ENCODE measurements around the gene RMDN2.

Gene RMDN2

DNA sequence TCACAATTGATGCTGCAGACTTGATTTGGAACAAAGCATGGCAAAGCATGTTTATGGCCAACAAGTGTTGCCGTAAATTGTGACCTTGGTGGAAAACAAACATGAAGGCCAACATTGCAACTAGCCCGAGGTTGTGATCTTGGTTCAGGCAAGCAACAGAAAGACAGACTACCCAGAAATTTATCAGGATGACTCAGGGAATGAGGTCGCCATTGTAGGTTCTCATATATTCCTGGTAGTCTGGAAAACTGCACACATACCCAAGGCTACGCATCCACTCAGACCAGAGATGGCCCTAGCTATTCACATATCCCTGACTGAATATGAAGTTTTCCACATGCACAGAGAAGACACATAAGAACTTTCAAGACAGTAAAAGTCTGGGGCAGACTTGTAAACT is 120.7 kb downstream of the RMDN2 start:
- Mint-ChIP-seq H3K36me3 (ENCODE audit: low read depth) (no peaks in the 10 kb centered on the region), H3K4me1 (ENCODE audit: low read depth) (no peaks in the 10 kb centered on the region), H3K9me3 (peaks cover 2% of the 10 kb centered on the region), H3K4me3 (no peak overlapping the region), H3K27me3 (peaks cover 40% of the 10 kb centered on the region), H3K27ac (no peak overlapping the region)
- no peak for DNase-seq

DNA sequence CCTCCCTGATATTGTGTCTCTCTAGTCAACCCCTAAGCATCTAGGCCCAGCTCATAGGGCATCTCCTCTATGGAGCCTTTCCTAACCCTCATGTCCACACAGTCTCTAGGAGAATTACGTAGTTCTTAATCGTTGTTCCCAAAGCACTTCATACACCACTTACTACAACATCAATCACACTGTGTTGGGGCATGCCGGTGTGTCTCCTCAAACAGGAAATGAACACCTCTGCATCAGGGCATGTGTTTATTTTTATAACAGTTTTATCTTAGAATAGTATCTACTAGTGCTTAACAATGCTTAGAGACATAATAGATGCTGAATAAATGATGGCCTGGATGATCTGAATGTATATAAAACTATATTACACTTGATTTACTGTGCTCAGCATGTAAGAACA is 131.1 kb downstream of the RMDN2 start:
- no peak overlapping the region for H3K27ac Mint-ChIP-seq
- no peaks in the 10 kb centered on the region for H3K36me3 Mint-ChIP-seq (ENCODE audit: low read depth)
- peaks cover 30% of the 10 kb centered on the region for H3K27me3 Mint-ChIP-seq
- no peak overlapping the region for H3K4me3 Mint-ChIP-seq
- no peaks in the 10 kb centered on the region for H3K9me3 Mint-ChIP-seq
- peaks cover 23% of the 10 kb centered on the region for H3K4me1 Mint-ChIP-seq (ENCODE audit: low read depth)
- DNase-seq, result no peak

DNA sequence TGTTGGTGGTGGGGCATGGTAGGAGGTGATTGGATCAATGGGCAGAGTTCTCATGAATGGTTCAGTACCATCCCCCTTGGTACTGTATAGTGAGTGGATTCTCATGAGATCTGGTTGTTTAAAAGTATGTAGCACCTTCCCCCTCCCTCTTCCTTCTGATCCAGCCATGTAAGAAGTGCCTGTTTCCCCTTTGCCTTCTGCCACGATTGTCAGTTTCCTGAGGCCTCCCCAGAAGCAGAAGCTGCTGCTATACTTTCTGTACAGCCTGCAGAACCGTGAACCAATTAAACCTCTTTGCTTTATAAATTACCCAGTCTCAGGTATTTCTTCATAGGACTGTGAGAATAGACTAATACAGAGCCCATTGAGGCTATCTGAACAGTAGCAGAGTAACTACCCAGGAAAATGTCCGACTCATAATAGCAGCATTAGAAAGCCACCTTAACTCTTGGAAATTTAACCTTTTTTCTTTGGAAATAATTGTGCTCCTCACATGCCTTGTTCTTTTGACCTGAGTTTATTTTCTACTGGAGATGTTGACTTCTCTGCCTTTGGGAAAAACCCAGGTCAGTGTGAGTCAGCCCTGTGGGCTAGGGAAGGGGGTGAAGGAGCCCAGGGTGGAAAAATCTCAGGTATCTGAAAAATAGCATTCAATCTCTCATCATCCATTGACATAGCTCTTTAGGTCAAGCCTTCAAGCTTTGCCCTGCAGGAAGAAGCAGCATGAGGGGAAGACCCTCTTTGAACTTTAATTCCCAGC is 132.7 kb downstream of the RMDN2 start:
- Mint-ChIP-seq H3K27ac (no peak overlapping the region), H3K4me3 (no peak overlapping the region)
- no peak for DNase-seq

DNA sequence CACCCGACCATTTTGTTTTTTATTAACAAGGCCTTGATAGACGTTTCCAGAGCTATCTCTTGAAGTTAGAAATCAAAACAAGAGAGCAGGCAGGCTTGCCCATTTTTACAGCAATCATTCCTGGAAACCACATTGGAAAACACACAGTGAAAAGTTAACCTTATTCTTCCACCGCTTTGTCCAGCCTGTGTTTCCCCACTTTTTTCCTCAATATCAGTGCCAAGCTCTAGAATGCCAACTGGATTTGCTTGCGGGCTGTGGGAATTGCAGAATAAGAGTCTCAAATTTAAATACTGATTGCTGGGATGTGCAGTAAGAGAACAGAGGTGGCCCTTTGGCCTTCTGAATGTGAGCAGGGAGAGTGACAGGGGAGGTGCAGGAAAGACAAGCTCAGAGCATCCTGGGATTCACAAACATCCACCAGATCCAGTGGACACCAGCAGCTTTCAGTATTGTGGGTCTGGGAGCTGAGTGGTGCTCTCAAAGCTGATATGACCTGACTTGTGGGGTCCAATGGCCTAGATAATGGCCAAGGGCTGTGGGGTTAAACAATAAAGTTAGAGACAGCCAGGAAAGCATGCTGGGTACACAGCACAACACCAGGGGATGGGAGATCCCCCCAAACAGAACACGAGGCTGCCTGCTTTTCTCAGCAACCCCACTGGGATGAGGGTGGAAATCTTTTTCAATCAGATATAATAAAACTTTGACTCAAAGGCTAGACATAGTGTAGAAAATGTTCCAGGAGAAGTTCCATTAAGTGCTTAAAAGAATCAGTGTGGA is 135.3 kb downstream of the RMDN2 start:
- Mint-ChIP-seq H3K27ac (no peak overlapping the region), H3K9me3 (no peaks in the 10 kb centered on the region), H3K4me1 (ENCODE audit: low read depth) (peaks cover 23% of the 10 kb centered on the region), H3K36me3 (ENCODE audit: low read depth) (no peaks in the 10 kb centered on the region), H3K4me3 (no peak overlapping the region), H3K27me3 (peaks cover 27% of the 10 kb centered on the region)
- DNase-seq, result no peak

More for the DNA sequence above, 132.7 kb downstream of the RMDN2 start:
- Mint-ChIP-seq H3K9me3 (no peaks in the 10 kb centered on the region), H3K36me3 (ENCODE audit: low read depth) (no peaks in the 10 kb centered on the region), H3K27me3 (peaks cover 31% of the 10 kb centered on the region), H3K4me1 (ENCODE audit: low read depth) (peaks cover 23% of the 10 kb centered on the region)

DNA sequence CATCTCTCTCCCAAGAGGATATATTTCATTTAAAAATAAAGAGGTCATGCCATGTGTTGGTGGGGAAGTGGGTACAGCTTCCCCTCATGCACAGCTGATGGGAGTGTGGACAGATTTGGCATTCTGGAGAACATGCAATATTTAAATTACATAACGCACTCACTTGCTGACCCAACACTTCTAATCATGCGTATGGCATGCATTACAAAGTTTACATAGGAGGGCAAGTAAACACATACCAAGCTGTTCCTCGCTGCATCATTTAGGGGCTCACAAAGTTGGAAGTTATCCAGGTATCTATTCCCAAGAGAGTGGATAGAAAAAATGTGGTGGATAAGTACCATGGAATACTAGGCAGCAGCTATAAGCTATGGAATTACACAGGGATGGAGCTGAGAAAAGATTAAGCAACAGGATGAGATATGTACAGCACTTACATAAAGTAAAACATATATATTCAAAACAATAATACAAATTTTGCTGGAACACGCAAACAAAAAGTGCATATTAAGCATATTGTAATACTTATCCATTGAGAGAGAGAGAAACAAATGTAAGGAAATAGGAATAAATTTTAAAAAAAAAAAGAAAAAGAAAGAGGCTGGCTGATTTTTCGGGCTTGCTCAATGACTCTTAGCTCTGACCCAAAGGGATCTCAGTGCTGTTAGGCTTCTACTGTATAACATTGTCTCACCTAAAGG is 139.9 kb downstream of the RMDN2 start:
- Mint-ChIP-seq H3K27me3 (peaks cover 21% of the 10 kb centered on the region), H3K4me3 (no peak overlapping the region), H3K4me1 (ENCODE audit: low read depth) (no peaks in the 10 kb centered on the region), H3K27ac (no peak overlapping the region), H3K9me3 (no peaks in the 10 kb centered on the region), H3K36me3 (ENCODE audit: low read depth) (no peaks in the 10 kb centered on the region)
- no peak for DNase-seq

DNA sequence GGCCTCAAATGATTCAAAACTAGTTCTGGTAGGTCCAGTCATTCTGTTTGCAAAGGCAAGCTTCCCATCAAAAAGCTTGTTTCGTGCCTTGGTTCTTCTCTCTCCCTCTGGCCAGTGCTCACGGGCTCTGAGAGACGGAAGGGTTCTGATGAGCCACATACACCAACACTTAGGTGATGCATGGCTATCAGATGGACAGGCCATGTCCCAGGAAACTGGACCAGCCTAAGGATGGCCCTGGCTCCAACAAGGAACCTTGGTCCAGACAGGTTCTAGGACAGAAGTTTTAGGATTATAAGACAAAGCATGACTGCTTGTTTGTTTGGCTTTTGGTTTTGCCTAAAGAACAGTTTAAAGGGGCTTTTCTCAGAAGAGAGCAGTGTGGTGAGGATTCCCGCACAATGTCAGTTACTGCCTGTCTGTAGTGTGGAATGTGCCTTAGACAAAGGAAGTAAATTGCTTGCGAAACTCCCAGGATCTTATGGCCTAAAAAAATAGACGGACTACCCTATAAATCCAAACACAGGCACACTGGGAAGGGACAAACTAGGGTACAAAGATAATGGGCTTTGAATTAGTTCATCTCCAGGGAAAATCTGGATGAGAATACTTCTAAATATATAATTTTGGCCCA is 140.5 kb downstream of the RMDN2 start:
- Mint-ChIP-seq H3K4me1 (ENCODE audit: low read depth) (no peaks in the 10 kb centered on the region), H3K36me3 (ENCODE audit: low read depth) (peaks cover 4% of the 10 kb centered on the region), H3K4me3 (no peak overlapping the region), H3K9me3 (no peaks in the 10 kb centered on the region), H3K27me3 (peaks cover 27% of the 10 kb centered on the region), H3K27ac (no peak overlapping the region)
- DNase-seq, result no peak

DNA sequence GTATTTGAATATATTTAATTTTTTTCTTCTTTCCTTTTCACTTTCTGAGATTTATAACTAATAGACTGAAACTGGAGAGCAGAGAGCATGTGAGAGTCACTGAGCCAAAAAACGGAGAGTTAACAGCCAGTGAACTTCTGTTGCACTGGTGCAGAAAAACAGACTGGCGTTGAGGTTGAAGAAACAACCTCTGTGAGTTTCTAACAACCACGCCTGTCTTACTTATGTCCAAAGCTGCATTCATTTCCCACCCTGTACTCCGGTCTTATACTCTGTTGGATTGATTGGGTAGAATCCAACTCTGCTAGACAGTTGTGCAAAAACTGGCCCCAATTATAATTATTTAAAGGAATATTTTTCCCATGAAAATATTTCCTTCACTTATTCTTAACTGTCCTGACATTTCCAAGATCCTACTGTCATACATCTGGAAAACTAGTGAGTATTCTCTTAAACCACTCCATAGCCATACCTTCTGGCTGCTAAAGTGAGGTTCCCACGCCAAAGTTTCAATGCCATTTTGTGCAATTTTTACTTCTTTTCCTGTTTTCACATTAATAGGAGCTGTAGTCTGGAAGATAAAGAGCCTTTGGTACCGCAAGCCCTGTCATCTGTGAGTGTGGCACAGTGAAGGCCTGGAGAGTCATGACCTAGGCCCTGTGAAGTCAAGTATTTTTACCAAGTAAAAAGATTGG is 141.5 kb downstream of the RMDN2 start:
- DNase-seq, result no peak
- Mint-ChIP-seq H3K9me3 (no peaks in the 10 kb centered on the region), H3K27ac (no peak overlapping the region), H3K4me1 (ENCODE audit: low read depth) (no peaks in the 10 kb centered on the region), H3K4me3 (no peak overlapping the region), H3K36me3 (ENCODE audit: low read depth) (peaks cover 6% of the 10 kb centered on the region), H3K27me3 (peaks cover 32% of the 10 kb centered on the region)

Data from activated T-cell treated with anti-CD3 and anti-CD28 coated beads, Interleukin-2, amount 50 U/mL, for 24 hours (primary cell).